Activated naive CD4-positive, alpha-beta T cell treated with anti-CD3 and anti-CD28 coated beads, Interleukin-2, amount 50 U/mL, for 72 hours (primary cell): ENCODE data around the gene AIF1. TPM values are rescaled to one million over a fixed set of nuclear protein-coding genes. Genes with fewer than 3 reads are reported as not detected.
A peak's percentile ranks its signal among the peaks of the same experiment; 100 is the strongest.

Source experiments
- ATAC-seq, 2 donors: fragments of 150-1000 bp; cut with Tn5 transposase; 2 replicates each; pipeline ENCODE4 v1.10.0; 2021; ENCODE audit warnings: mild to moderate bottlenecking in 2 of 2, moderate library complexity in 2 of 2
- DNase-seq, 2 donors: peaks; one replicate each; pipeline ENCODE4 v3.0.0; 2021 to 2022; ENCODE audit warnings: low spot score in 2 of 2
- H3K27ac Mint-ChIP-seq, 2 donors: one replicate each; pipeline ENCODE4 v1.8.0; 2022; ENCODE audit warnings: mild to moderate bottlenecking in 2 of 2, mixed read lengths in 2 of 2
- H3K36me3 Mint-ChIP-seq, 2 donors: one replicate each; pipeline ENCODE4 v1.8.0; 2022; ENCODE audit warnings: mixed read lengths in 2 of 2
- H3K9me3 Mint-ChIP-seq, 2 donors: one replicate each; pipeline ENCODE4 v1.8.0; 2022; ENCODE audit warnings: mixed read lengths in 2 of 2
- total RNA-seq, 2 donors: library from RNA; stranded (reverse); gene quantifications; one replicate each; pipeline ENCODE4 v1.2.3, GENCODE V29; 2022

AIF1 gene
- 100 to 1,000 TPM in 1 of 2 donors, 10 to 100 TPM in 1; 43.9 to 117 TPM for total RNA-seq

DNA sequence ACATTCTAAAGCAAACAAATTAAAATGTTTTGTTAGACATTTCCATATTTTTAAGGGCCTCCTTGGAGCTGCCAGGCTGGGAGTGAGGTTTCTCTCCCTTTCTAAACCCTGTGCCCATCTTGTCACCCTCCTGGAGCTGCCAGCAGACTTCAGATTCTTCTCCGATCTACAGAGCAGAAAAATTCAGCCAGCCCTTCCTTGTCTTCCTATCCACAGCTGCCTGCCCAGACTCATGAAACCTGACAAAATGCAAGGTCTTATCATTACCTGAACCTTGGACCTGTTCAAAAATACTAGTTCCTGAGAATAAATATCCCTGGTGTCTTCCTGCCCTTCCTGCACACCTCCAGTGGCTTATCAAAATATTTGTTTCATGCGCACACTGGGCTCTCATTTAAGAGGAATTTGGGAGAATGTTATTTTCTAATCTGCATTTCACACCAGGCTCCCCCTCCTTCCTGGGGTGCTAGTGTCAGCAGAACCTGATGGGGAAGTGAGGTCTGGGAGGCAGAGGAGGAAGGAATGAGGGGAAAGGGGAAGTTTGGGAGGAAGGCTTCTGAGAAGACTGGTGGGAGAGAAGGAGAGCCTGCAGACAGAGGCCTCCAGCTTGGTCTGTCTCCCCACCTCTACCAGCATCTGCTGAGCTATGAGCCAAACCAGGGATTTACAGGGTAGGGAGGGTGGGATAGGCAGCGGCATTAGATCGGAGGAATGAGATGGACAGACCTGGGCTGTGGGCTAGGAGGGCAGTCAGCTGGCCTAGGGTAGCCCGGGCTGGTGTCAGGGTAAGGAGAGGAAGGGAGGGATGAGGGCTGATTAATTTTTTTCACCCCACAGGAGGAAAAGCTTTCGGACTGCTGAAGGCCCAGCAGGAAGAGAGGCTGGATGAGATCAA, at the start of gene AIF1:
TSS of gene AIF1 (plus strand) at position 551 of the 895 bp plus-strand sequence. CDS start at position 647, 96 bp downstream.
- H3K36me3 Mint-ChIP-seq: peaks cover 0 to 11% of the 10 kb centered on the region in 2 donors
- no peak for ATAC-seq

DNA sequence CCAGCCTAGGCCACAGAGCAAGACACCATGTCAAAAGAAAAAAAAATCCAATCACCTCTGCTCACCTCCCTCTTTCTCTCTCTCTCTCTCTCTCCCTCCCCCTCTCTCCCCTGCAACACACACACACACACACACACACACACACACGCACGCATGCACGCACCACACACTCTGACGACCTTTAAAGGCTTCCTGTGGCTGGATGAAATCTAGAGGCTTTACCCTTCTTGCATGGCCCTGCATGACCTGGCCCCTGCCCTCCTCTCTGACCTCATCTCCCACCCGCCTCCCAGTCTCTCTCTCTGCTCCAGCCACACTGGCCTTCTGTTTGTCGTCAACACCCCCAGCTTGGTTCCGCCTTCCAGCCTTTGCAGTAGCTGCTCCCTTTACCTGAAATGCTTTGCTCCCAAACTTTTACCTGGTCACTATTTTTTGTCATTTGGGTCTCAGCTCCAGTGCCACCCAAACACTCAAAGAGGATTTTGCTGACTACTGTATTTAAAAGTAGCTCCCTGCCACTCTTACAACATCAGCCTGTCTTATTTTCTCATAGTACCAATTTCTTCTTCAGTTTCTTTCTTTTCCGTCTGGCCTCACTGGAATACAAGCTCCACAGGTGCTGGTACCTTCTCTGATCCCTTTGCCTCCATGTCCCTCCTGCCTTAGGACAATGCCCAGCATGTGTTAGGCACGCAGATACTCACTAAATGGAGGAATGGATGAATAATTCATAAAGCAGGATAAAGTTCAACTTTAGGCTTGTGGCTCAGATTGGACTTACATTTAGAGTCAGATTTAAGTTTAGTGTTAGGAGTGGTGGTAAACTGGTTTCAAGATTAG, 47.3 kb upstream of the AIF1 start:
- Mint-ChIP-seq H3K27ac (peak overlapping the region; percentile 56 to 88), H3K36me3 (peaks cover 15 to 19% of the 10 kb centered on the region in 2 donors), H3K9me3 (no peaks in the 10 kb centered on the region)
- ATAC-seq (peak; percentile 38 to 41), DNase-seq (peak in 1 of 2 donors; percentile 70)

More for the DNA sequence above, at the start of gene AIF1:
- Mint-ChIP-seq H3K9me3 (no peaks in the 10 kb centered on the region), H3K27ac (peak within 1 kb of the TSS; percentile 80 to 96)
- DNase-seq: no peak

DNA sequence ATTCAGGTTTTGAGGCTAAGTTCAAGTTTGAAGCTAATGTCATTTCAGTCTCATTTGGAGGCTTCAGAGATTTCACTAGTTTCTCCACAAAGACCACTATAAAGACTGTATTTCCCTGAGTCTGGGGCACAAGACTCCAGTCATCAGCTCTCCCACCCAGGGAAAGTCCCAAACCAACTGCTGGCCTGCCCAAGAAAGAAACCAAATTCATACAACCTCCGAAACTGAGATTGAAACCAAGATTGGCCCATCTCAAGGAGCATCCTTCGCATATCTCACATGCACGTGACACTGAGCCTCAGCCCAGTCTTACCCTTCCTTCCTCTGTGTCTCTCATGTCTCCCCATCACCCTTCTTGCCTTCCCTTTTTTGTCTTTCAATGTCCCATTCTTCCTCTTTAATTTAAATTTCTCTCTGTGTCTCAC, 46.5 kb upstream of the AIF1 start:
- peak; percentile 67 to 85 for DNase-seq
- Mint-ChIP-seq H3K36me3 (peaks cover 23 to 27% of the 10 kb centered on the region in 2 donors), H3K27ac (peak overlapping the region; percentile 56 to 88), H3K9me3 (no peaks in the 10 kb centered on the region)
- ATAC-seq: peak; percentile 68 to 74

DNA sequence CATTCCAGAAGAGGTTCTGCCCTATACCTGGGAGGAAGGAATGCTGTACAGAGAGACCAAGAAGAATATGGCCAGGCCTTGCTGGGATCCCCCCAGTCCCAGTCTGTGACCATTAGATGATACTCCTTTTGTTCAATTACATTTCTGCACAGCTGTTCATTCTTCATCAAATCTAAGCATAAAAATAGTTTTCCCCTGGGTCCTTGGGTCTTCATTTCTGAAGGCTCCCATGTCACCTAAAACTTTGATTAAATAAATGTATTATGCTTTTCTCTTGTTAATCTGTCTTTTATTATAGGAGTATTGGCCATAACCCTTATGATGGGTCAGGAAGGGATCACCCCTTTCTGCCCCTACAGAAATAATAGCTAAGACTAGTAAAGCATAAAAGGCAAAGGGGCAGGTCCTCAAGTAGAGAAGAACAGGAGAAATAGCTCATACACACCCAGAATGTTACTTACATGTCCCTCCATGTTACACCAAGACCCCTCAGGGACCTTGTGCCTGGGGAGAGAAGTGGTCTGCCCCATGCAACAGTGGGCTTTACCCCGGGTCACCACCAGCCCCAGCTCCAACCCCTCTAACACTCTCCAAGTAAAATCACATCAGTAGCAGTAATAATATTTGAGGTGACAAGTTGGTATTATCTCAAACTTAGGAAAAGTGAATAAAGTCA, 45.0 kb upstream of the AIF1 start:
- Mint-ChIP-seq H3K27ac (peak overlapping the region in 1 of 2 donors; percentile 3), H3K9me3 (no peaks in the 10 kb centered on the region), H3K36me3 (peaks cover 16 to 26% of the 10 kb centered on the region in 2 donors)
- no peak for DNase-seq
- ATAC-seq: no peak

DNA sequence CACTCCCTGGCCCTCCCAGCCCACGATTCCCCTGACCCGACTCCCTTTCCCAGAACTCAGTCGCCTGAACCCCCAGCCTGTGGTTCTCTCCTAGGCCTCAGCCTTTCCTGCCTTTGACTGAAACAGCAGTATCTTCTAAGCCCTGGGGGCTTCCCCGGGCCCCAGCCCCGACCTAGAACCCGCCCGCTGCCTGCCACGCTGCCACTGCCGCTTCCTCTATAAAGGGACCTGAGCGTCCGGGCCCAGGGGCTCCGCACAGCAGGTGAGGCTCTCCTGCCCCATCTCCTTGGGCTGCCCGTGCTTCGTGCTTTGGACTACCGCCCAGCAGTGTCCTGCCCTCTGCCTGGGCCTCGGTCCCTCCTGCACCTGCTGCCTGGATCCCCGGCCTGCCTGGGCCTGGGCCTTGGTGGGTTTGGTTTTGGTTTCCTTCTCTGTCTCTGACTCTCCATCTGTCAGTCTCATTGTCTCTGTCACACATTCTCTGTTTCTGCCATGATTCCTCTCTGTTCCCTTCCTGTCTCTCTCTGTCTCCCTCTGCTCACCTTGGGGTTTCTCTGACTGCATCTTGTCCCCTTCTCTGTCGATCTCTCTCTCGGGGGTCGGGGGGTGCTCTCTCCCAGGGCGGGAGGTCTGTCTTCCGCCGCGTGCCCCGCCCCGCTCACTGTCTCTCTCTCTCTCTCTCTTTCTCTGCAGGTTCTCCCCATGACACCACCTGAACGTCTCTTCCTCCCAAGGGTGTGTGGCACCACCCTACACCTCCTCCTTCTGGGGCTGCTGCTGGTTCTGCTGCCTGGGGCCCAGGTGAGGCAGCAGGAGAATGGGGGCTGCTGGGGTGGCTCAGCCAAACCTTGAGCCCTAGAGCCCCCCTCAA, 42.8 kb upstream of the AIF1 start, which contains the start of gene LTA:
TSS of gene LTA (plus strand) at position 249 of the 871 bp plus-strand sequence. CDS start at position 703, 454 bp downstream.
- ATAC-seq (peak; percentile 44 to 57), DNase-seq (peak; percentile 71 to 87)
- Mint-ChIP-seq H3K36me3 (peaks cover 34 to 45% of the 10 kb centered on the region in 2 donors), H3K9me3 (no peaks in the 10 kb centered on the region), H3K27ac (peak within 1 kb of the TSS; percentile 93 to 98)

DNA sequence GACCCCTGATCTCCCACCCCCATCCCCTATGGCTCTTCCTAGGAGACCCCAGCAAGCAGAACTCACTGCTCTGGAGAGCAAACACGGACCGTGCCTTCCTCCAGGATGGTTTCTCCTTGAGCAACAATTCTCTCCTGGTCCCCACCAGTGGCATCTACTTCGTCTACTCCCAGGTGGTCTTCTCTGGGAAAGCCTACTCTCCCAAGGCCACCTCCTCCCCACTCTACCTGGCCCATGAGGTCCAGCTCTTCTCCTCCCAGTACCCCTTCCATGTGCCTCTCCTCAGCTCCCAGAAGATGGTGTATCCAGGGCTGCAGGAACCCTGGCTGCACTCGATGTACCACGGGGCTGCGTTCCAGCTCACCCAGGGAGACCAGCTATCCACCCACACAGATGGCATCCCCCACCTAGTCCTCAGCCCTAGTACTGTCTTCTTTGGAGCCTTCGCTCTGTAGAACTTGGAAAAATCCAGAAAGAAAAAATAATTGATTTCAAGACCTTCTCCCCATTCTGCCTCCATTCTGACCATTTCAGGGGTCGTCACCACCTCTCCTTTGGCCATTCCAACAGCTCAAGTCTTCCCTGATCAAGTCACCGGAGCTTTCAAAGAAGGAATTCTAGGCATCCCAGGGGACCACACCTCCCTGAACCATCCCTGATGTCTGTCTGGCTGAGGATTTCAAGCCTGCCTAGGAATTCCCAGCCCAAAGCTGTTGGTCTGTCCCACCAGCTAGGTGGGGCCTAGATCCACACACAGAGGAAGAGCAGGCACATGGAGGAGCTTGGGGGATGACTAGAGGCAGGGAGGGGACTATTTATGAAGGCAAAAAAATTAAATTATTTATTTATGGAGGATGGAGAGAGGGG, 41.6 kb upstream of the AIF1 start:
- peaks cover 44 to 54% of the 10 kb centered on the region in 2 donors for H3K36me3 Mint-ChIP-seq
- H3K9me3 Mint-ChIP-seq: no peaks in the 10 kb centered on the region
- no peak for DNase-seq
- H3K27ac Mint-ChIP-seq: peak overlapping the region; percentile 93 to 98
- no peak for ATAC-seq

DNA sequence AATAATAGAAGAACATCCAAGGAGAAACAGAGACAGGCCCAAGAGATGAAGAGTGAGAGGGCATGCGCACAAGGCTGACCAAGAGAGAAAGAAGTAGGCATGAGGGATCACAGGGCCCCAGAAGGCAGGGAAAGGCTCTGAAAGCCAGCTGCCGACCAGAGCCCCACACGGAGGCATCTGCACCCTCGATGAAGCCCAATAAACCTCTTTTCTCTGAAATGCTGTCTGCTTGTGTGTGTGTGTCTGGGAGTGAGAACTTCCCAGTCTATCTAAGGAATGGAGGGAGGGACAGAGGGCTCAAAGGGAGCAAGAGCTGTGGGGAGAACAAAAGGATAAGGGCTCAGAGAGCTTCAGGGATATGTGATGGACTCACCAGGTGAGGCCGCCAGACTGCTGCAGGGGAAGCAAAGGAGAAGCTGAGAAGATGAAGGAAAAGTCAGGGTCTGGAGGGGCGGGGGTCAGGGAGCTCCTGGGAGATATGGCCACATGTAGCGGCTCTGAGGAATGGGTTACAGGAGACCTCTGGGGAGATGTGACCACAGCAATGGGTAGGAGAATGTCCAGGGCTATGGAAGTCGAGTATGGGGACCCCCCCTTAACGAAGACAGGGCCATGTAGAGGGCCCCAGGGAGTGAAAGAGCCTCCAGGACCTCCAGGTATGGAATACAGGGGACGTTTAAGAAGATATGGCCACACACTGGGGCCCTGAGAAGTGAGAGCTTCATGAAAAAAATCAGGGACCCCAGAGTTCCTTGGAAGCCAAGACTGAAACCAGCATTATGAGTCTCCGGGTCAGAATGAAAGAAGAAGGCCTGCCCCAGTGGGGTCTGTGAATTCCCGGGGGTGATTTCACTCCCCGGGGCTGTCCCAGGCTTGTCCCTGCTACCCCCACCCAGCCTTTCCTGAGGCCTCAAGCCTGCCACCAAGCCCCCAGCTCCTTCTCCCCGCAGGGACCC, 40.6 kb upstream of the AIF1 start:
- Mint-ChIP-seq H3K9me3 (no peaks in the 10 kb centered on the region), H3K27ac (peak overlapping the region; percentile 93 to 98), H3K36me3 (peaks cover 48 to 63% of the 10 kb centered on the region in 2 donors)
- ATAC-seq (peak in 1 of 2 donors; percentile 15), DNase-seq (peak in 1 of 2 donors; percentile 78)

DNA sequence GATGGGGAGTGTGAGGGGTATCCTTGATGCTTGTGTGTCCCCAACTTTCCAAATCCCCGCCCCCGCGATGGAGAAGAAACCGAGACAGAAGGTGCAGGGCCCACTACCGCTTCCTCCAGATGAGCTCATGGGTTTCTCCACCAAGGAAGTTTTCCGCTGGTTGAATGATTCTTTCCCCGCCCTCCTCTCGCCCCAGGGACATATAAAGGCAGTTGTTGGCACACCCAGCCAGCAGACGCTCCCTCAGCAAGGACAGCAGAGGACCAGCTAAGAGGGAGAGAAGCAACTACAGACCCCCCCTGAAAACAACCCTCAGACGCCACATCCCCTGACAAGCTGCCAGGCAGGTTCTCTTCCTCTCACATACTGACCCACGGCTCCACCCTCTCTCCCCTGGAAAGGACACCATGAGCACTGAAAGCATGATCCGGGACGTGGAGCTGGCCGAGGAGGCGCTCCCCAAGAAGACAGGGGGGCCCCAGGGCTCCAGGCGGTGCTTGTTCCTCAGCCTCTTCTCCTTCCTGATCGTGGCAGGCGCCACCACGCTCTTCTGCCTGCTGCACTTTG, 39.6 kb upstream of the AIF1 start, which contains the start of gene TNF:
TSS of gene TNF (plus strand) at position 231 of the 567 bp plus-strand sequence. CDS start at position 408, 177 bp downstream.
- peak within 1 kb of the TSS; percentile 93 to 98 for H3K27ac Mint-ChIP-seq
- no peaks in the 10 kb centered on the region for H3K9me3 Mint-ChIP-seq
- DNase-seq: peak; percentile 83 to 89
- ATAC-seq: peak; percentile 26 to 30
- H3K36me3 Mint-ChIP-seq: peaks cover 51 to 72% of the 10 kb centered on the region in 2 donors

DNA sequence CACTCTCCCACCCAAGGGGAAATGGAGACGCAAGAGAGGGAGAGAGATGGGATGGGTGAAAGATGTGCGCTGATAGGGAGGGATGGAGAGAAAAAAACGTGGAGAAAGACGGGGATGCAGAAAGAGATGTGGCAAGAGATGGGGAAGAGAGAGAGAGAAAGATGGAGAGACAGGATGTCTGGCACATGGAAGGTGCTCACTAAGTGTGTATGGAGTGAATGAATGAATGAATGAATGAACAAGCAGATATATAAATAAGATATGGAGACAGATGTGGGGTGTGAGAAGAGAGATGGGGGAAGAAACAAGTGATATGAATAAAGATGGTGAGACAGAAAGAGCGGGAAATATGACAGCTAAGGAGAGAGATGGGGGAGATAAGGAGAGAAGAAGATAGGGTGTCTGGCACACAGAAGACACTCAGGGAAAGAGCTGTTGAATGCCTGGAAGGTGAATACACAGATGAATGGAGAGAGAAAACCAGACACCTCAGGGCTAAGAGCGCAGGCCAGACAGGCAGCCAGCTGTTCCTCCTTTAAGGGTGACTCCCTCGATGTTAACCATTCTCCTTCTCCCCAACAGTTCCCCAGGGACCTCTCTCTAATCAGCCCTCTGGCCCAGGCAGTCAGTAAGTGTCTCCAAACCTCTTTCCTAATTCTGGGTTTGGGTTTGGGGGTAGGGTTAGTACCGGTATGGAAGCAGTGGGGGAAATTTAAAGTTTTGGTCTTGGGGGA, 38.9 kb upstream of the AIF1 start:
- Mint-ChIP-seq H3K36me3 (peaks cover 58 to 79% of the 10 kb centered on the region in 2 donors), H3K9me3 (no peaks in the 10 kb centered on the region), H3K27ac (peak overlapping the region; percentile 93 to 98)
- DNase-seq (no peak), ATAC-seq (no peak)

DNA sequence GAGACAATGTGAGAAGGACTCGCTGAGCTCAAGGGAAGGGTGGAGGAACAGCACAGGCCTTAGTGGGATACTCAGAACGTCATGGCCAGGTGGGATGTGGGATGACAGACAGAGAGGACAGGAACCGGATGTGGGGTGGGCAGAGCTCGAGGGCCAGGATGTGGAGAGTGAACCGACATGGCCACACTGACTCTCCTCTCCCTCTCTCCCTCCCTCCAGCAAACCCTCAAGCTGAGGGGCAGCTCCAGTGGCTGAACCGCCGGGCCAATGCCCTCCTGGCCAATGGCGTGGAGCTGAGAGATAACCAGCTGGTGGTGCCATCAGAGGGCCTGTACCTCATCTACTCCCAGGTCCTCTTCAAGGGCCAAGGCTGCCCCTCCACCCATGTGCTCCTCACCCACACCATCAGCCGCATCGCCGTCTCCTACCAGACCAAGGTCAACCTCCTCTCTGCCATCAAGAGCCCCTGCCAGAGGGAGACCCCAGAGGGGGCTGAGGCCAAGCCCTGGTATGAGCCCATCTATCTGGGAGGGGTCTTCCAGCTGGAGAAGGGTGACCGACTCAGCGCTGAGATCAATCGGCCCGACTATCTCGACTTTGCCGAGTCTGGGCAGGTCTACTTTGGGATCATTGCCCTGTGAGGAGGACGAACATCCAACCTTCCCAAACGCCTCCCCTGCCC, 38.0 kb upstream of the AIF1 start:
- Mint-ChIP-seq H3K36me3 (peaks cover 68 to 89% of the 10 kb centered on the region in 2 donors), H3K9me3 (no peaks in the 10 kb centered on the region), H3K27ac (peak overlapping the region; percentile 93 to 98)
- peak in 1 of 2 donors; percentile 81 for DNase-seq
- peak in 1 of 2 donors; percentile 18 for ATAC-seq

DNA sequence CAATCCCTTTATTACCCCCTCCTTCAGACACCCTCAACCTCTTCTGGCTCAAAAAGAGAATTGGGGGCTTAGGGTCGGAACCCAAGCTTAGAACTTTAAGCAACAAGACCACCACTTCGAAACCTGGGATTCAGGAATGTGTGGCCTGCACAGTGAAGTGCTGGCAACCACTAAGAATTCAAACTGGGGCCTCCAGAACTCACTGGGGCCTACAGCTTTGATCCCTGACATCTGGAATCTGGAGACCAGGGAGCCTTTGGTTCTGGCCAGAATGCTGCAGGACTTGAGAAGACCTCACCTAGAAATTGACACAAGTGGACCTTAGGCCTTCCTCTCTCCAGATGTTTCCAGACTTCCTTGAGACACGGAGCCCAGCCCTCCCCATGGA, 37.5 kb upstream of the AIF1 start:
- Mint-ChIP-seq H3K27ac (peak overlapping the region; percentile 93 to 98), H3K9me3 (no peaks in the 10 kb centered on the region), H3K36me3 (peaks cover 72 to 85% of the 10 kb centered on the region in 2 donors)
- DNase-seq: no peak
- ATAC-seq: no peak
